T-cell (primary cell): ENCODE results near the gene SERPINA9. TPM values are rescaled to one million over a fixed set of nuclear protein-coding genes. Genes with fewer than 3 reads are reported as not detected.

Source experiments
- ATAC-seq, 4 experiments: fragments of 200-7000 bp in 3 of 4; fragments of 150-1000 bp in 1 of 4; cut with Tn5 transposase; replicated peaks in 1 of 4; 1 replicate in 3 of 4; 2 replicates in 1 of 4; pipeline ENCODE4 v1.10.0; 2021; ENCODE audit warnings: moderate library complexity in 3 of 4, mild to moderate bottlenecking in 2 of 4, moderate number of reproducible peaks in 1 of 4
- CTCF ChIA-PET, 2 donors: fragments of 300-600 bp; sonication (Branson Sonifier 250); formaldehyde crosslinking; loops; one replicate each; lab custom pipeline; 2022; ENCODE audit warnings: antibody characterized with exemption in 2 of 2; lab: Charles Lee
- POLR2A ChIA-PET, 2 donors: fragments of 300-600 bp; sonication (Branson Sonifier 250); formaldehyde crosslinking; loops; one replicate each; lab custom pipeline; 2022; ENCODE audit warnings: antibody characterized with exemption in 2 of 2; lab: Charles Lee
- DNase-seq, 35 experiments: peaks; one replicate each; pipeline versions ENCODE4 v3.0.0 to v3.0.0-alpha.2; 2013 to 2023
- H3K27ac ChIP-seq: one replicate; pipeline ENCODE4 v1.5.1; 2013; ENCODE audit warnings: low read length
- H3K27me3 ChIP-seq, 2 experiments: replicated peaks in 1 of 2; 1 replicate in 1 of 2; 2 replicates in 1 of 2; pipeline versions ENCODE4 v1.6.1 to v1.7.0; 2013; ENCODE audit warnings: low read length in 1 of 2, mixed read lengths in 1 of 2; ENCODE audit not compliant: control insufficient read depth in 2 of 2, insufficient read depth in 2 of 2; ENCODE audit errors: extremely low read depth in 1 of 2
- H3K36me3 ChIP-seq, 2 donors: 1 replicate in 1 of 2; 2 replicates in 1 of 2; pipeline versions ENCODE4 v1.6.1 to v1.7.0; 2013; ENCODE audit warnings: low read length in 1 of 2; ENCODE audit not compliant: control insufficient read depth in 2 of 2, insufficient read depth in 1 of 2; ENCODE audit errors: extremely low read depth in 1 of 2
- H3K4me1 ChIP-seq, 2 experiments: 1 replicate in 1 of 2; 2 replicates in 1 of 2; pipeline versions ENCODE4 v1.6.1 to v1.7.0; 2013; ENCODE audit warnings: low read length in 2 of 2, mixed read lengths in 1 of 2; ENCODE audit not compliant: insufficient read depth in 2 of 2, control insufficient read depth in 1 of 2; ENCODE audit errors: extremely low read depth in 1 of 2
- H3K4me3 ChIP-seq, 2 donors: 1 replicate in 1 of 2; 2 replicates in 1 of 2; pipeline versions ENCODE4 v1.5.1 to v1.7.0; 2013; ENCODE audit warnings: mild to moderate bottlenecking in 2 of 2, low read length in 1 of 2, moderate library complexity in 1 of 2; ENCODE audit not compliant: control insufficient read depth in 1 of 2; ENCODE audit errors: extremely low read depth in 1 of 2
- H3K9me3 ChIP-seq: 2 replicates; pipeline ENCODE4 v1.7.0; 2013
- H3K27ac Mint-ChIP-seq, 2 donors: one replicate each; pipeline ENCODE4 v1.8.0; 2020 to 2021; ENCODE audit warnings: mild to moderate bottlenecking in 2 of 2, mixed read lengths in 2 of 2
- H3K27me3 Mint-ChIP-seq, 2 donors: one replicate each; pipeline ENCODE4 v1.8.0; 2021 to 2022; ENCODE audit warnings: mixed read lengths in 2 of 2
- H3K36me3 Mint-ChIP-seq: one replicate; pipeline ENCODE4 v1.8.0; 2021; ENCODE audit warnings: mixed read lengths
- H3K4me1 Mint-ChIP-seq, 3 donors: one replicate each; pipeline ENCODE4 v1.8.0; 2020 to 2022; ENCODE audit warnings: mixed read lengths in 3 of 3, mild to moderate bottlenecking in 1 of 3
- H3K4me3 Mint-ChIP-seq, 3 donors: one replicate each; pipeline ENCODE4 v1.8.0; 2020 to 2022; ENCODE audit warnings: mild to moderate bottlenecking in 3 of 3, mixed read lengths in 3 of 3, moderate library complexity in 3 of 3
- H3K9me3 Mint-ChIP-seq, 3 donors: one replicate each; pipeline ENCODE4 v1.8.0; 2020 to 2022; ENCODE audit warnings: mixed read lengths in 3 of 3
- WGBS: methylation state at CpG from one replicate; pipeline ENCODE4 v1.1.5; 2013; ENCODE audit warnings: missing lambda C conversion rate; ENCODE audit not compliant: insufficient coverage; 5-methylcytosine and 5-hydroxymethylcytosine counted together
- total RNA-seq, 35 experiments: library from RNA in 6 of 35; stranded (reverse) in 6 of 35; fragments of 120-200 nt in 1 of 35; gene quantifications; one replicate each; pipeline versions ENCODE4 v1.2.1 to v1.2.4 and lab custom pipeline; 2013 to 2026

SERPINA9 gene
- total RNA-seq, 5 donors from 2014 or later (not counting 1 experiment from before 2014, with no cell fraction given), result not detected

- Histone ChIP-seq H3K27ac (no peak overlapping the region), H3K27me3 (peaks cover 0 to 16% of the 10 kb centered on the region in 2 experiments), H3K36me3 (no peaks in the 10 kb centered on the region), H3K4me1 (no peaks in the 10 kb centered on the region), H3K4me3 (no peak overlapping the region), H3K9me3 (no peaks in the 10 kb centered on the region)
- H3K4me3 Mint-ChIP-seq, result no peak overlapping the region
- H3K9me3 Mint-ChIP-seq, result peaks cover 0 to 7% (median 0%) of the 10 kb centered on the region in 3 donors
- WGBS, result 66% methylated on average over 4 of the region's 4 CpGs
- H3K36me3 Mint-ChIP-seq, result no peaks in the 10 kb centered on the region
- no peaks in the 10 kb centered on the region for H3K4me1 Mint-ChIP-seq
- POLR2A ChIA-PET, result no interaction called here
- CTCF ChIA-PET, result no interaction called here
- no peak overlapping the region for H3K27ac Mint-ChIP-seq
- H3K27me3 Mint-ChIP-seq, result peaks cover 7 to 8% of the 10 kb centered on the region in 2 donors
- ATAC-seq (no peak), DNase-seq (no peak)
Observed at GRCh38 chr14:94446126-94446525, 29.9 kb downstream of the SERPINA9 start.

- no CpG with 5 or more reads among the region's 1 CpG for WGBS
- DNase-seq (no peak), ATAC-seq (no peak)
- Histone ChIP-seq H3K27me3 (peaks cover 0 to 16% of the 10 kb centered on the region in 2 experiments), H3K4me1 (no peaks in the 10 kb centered on the region), H3K36me3 (no peaks in the 10 kb centered on the region), H3K4me3 (no peak overlapping the region), H3K27ac (no peak overlapping the region), H3K9me3 (no peaks in the 10 kb centered on the region)
- Mint-ChIP-seq H3K27ac (no peak overlapping the region), H3K4me3 (no peak overlapping the region), H3K9me3 (peaks cover 0 to 8% (median 0%) of the 10 kb centered on the region in 3 donors), H3K4me1 (no peaks in the 10 kb centered on the region), H3K27me3 (peaks cover 7 to 8% of the 10 kb centered on the region in 2 donors), H3K36me3 (no peaks in the 10 kb centered on the region)
- ChIA-PET POLR2A (interaction anchor here in 1 of 2 donors (0.8 kb wide), 1 partner anchor 24 kb away, joined by 3 read pairs; no protein-coding TSS in a partner anchor), CTCF (no interaction called here)
Observed at GRCh38 chr14:94445003-94445402, 31.0 kb downstream of the SERPINA9 start.

GRCh38 chr14:94441531-94442205, 34.3 kb downstream of the SERPINA9 start:
- peaks cover 7 to 13% of the 10 kb centered on the region in 2 donors for H3K27me3 Mint-ChIP-seq
- Histone ChIP-seq H3K27ac (no peak overlapping the region), H3K4me3 (no peak overlapping the region), H3K27me3 (peaks cover 0 to 5% of the 10 kb centered on the region in 2 experiments), H3K4me1 (no peaks in the 10 kb centered on the region), H3K36me3 (no peaks in the 10 kb centered on the region), H3K9me3 (no peaks in the 10 kb centered on the region)
- POLR2A ChIA-PET, result no interaction called here
- CTCF ChIA-PET, result no interaction called here
- 82% methylated on average over 7 of the region's 12 CpGs for WGBS
- DNase-seq (no peak), ATAC-seq (no peak)
- no peak overlapping the region for H3K4me3 Mint-ChIP-seq
- H3K36me3 Mint-ChIP-seq, result no peaks in the 10 kb centered on the region
- peaks cover 0 to 8% (median 0%) of the 10 kb centered on the region in 3 donors for H3K9me3 Mint-ChIP-seq
- no peaks in the 10 kb centered on the region for H3K4me1 Mint-ChIP-seq
- no peak overlapping the region for H3K27ac Mint-ChIP-seq

- ChIA-PET CTCF (no interaction called here), POLR2A (no interaction called here)
- no peaks in the 10 kb centered on the region for H3K4me1 ChIP-seq
- no peak overlapping the region for H3K27ac ChIP-seq
- H3K4me1 Mint-ChIP-seq, result no peaks in the 10 kb centered on the region
- H3K27me3 Mint-ChIP-seq, result peaks cover 12 to 15% of the 10 kb centered on the region in 2 donors
- H3K27ac Mint-ChIP-seq, result no peak overlapping the region
- H3K4me3 Mint-ChIP-seq, result no peak overlapping the region
- peaks cover 0 to 8% (median 0%) of the 10 kb centered on the region in 3 donors for H3K9me3 Mint-ChIP-seq
- no peaks in the 10 kb centered on the region for H3K36me3 ChIP-seq
- no peaks in the 10 kb centered on the region for H3K9me3 ChIP-seq
- peaks cover 0 to 5% of the 10 kb centered on the region in 2 experiments for H3K27me3 ChIP-seq
- ATAC-seq (no peak), DNase-seq (no peak)
- no peak overlapping the region for H3K4me3 ChIP-seq
- H3K36me3 Mint-ChIP-seq, result no peaks in the 10 kb centered on the region
- 77% methylated on average over 4 of the region's 4 CpGs for WGBS
Observed at GRCh38 chr14:94441130-94441529, 34.9 kb downstream of the SERPINA9 start.

DNA sequence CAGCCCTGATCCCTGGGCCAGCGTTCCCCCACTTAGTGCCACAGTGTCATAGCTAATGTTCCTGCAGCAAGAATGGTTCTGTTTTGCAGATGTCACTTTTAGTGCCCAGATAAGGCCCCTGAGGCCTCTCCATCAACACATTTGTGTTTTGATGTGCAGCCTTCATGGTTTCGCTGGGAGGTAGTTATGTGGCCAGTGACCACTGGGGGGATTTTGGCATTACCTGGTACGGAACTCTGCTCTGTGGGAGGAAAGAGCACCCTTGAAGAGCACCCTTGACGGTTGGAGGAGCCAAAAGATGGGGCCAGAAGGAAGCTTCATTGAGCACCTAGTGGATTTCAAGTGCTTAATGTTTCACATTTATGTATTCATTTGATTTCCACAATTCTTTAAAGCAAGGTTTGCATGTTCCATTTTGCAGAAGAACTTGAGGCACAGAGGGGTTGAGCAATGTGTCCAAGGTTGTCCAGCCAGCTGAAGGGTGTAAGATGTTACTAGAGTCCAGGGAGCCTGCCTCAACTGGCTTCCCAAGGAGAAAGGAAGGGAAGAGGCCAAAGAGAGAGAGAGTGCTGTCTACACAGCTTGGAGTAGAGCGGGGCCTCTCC, 36.4 kb downstream of the SERPINA9 start:
- peaks cover 0 to 5% of the 10 kb centered on the region in 2 experiments for H3K27me3 ChIP-seq
- WGBS, result no CpG with 5 or more reads among the region's 5 CpGs
- H3K9me3 ChIP-seq, result no peaks in the 10 kb centered on the region
- H3K9me3 Mint-ChIP-seq, result peaks cover 0 to 5% (median 0%) of the 10 kb centered on the region in 3 donors
- no peak for ATAC-seq
- no peaks in the 10 kb centered on the region for H3K36me3 Mint-ChIP-seq
- H3K4me1 ChIP-seq, result no peaks in the 10 kb centered on the region
- POLR2A ChIA-PET, result no interaction called here
- H3K36me3 ChIP-seq, result no peaks in the 10 kb centered on the region
- CTCF ChIA-PET, result no interaction called here
- H3K4me3 ChIP-seq, result no peak overlapping the region
- H3K27ac ChIP-seq, result no peak overlapping the region
- peaks cover 24% of the 10 kb centered on the region in 2 donors for H3K27me3 Mint-ChIP-seq
- H3K27ac Mint-ChIP-seq, result no peak overlapping the region
- no peaks in the 10 kb centered on the region for H3K4me1 Mint-ChIP-seq
- no peak for DNase-seq
- no peak overlapping the region for H3K4me3 Mint-ChIP-seq

- Mint-ChIP-seq H3K27ac (no peak overlapping the region), H3K27me3 (peaks cover 21 to 31% of the 10 kb centered on the region in 2 donors), H3K9me3 (peaks cover 0 to 6% (median 0%) of the 10 kb centered on the region in 3 donors), H3K4me3 (no peak overlapping the region), H3K36me3 (no peaks in the 10 kb centered on the region), H3K4me1 (no peaks in the 10 kb centered on the region)
- Histone ChIP-seq H3K27ac (no peak overlapping the region), H3K4me1 (no peaks in the 10 kb centered on the region), H3K36me3 (no peaks in the 10 kb centered on the region), H3K27me3 (peaks cover 0 to 7% of the 10 kb centered on the region in 2 experiments), H3K9me3 (no peaks in the 10 kb centered on the region), H3K4me3 (no peak overlapping the region)
- ChIA-PET POLR2A (no interaction called here), CTCF (no interaction called here)
- WGBS, result no CpG with 5 or more reads among the region's 2 CpGs
- ATAC-seq, result no peak
- no peak for DNase-seq
Observed at GRCh38 chr14:94428610-94429009, 47.4 kb downstream of the SERPINA9 start.
